ENCODE data around the gene RASL11A.
"Not testable (repeated sequence)": the region's sequence is repeated elsewhere in the genome, so short reads cannot be mapped to it uniquely, and the experiment has no call there.

The RASL11A gene, protein sequence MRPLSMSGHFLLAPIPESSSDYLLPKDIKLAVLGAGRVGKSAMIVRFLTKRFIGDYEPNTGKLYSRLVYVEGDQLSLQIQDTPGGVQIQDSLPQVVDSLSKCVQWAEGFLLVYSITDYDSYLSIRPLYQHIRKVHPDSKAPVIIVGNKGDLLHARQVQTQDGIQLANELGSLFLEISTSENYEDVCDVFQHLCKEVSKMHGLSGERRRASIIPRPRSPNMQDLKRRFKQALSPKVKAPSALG

DNA sequence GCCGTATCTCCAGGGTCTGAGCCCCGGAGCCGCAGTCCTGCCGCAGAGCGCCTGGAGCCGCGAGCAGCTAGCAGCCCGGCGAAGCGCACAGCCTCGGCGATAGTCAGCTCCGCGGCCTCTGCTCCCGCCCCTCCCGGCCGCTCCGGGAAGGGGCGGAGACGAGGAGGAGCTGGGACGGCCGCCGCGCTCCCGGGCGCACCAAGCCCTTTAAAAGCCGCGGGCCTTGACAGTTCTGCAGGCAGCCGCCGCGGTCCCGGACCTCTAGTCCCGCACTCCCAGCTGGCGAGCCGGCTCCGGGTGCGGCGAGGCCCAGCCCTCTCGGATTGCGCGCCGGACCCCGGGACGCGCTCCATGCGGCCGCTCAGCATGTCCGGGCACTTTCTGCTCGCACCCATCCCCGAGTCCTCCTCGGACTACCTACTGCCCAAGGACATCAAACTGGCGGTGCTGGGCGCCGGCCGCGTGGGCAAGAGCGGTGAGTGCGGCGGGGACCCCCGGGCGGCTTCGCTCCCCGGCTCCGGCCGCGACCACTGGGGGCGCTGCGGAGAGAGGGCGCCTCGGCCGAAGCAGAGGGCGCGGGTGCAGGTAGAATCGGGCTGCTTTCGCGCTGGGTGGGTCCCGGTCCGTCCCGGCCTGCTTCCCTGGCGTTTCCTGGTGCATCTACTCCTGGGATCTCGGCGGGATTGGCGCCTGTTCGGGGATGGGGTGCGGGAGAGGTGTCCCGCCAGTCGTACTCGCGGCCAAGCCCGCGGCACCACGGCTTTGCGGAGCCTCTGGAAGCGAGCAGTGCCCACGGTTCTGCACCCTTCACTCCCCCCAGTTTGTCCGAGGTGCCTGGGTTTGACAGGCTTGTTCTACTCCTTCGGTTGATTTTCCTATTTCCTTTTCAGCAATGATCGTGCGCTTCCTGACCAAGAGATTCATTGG, at the start of gene RASL11A:
Gene RASL11A, plus strand, starts transcription at position 237 of the 927 bp plus-strand sequence. Its CDS starts 115 bp downstream, at position 352.
- peak; percentile 55 for DNase-seq (ENCODE audit: low read depth)

DNA sequence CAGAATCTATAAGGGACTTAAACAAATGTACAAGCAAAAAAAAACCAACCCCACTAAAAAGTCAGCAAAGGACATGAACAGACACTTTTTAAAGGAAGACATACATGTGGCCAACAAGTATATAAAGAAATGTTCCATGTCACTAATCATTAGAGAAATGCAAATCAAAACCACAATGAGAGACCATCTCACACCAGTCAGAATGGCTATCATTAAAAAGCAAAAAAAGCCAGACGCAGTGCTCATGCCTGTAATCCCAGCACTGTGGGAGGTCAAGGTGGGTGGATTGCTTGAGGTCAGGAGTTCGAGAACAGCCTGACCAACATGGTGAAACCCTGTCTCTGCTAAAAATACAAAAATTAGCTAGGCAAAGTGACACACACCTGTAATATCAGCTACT, 48.5 kb upstream of the RASL11A start:
- not testable (repeated sequence) for DNase-seq (ENCODE audit: low read depth)

DNA sequence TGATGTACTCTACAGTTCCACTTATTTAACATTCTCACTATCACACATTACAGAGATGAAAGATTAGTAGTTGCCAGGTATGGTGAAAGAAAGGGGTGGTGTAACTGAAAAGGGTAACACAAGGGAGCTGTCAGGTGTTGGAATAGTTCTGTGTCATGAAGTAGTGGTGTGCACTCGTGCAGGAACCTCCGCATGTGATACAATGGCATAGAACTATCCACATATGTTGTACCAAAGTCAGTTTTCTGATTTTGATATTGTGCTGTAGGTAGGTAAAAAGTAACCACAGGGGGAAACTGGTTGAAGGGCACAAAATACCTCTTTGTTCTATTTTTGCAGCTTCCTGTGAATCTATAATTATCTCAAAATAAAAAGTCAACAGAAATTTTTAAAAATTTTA, 43.6 kb upstream of the RASL11A start:
- no peak for DNase-seq (ENCODE audit: low read depth)

DNA sequence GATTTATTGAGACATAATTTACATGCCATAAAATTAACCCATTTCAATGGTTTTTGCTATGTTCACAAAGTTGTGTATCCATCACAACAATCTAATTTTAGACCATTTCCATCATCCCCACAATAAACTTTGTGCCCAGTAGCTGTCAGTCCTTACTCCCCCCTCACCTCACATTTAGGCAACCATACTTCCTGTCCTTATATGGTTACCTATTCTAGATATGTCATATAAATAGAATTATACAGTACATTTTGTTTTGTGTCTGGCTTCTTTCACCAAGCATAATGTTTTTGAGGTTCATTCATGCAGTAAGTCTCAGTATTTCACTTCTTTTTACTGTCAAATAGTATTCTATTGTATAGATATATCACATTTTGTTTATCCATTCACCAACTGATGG, 42.5 kb upstream of the RASL11A start:
- no peak for DNase-seq (ENCODE audit: low read depth)

DNA sequence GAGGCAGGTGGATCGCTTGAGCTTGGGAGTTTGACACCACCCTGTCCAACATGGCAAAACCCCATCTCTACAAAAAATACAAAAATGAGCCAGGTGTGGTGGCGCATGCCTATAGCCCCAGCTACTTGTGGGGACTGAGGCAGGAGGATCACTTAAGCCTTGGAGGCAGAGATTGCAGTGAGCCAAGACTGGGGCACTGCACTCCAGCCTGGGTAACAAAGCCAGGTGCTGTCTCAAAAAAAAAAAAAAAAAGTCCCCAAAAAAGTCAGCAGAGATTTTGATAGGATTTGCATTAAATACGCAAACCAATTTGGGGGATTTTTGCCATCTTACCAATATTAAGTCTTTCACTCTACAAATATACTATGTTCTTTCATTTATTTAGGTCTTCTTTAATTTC, 41.0 kb upstream of the RASL11A start:
- DNase-seq (ENCODE audit: low read depth): no peak

DNA sequence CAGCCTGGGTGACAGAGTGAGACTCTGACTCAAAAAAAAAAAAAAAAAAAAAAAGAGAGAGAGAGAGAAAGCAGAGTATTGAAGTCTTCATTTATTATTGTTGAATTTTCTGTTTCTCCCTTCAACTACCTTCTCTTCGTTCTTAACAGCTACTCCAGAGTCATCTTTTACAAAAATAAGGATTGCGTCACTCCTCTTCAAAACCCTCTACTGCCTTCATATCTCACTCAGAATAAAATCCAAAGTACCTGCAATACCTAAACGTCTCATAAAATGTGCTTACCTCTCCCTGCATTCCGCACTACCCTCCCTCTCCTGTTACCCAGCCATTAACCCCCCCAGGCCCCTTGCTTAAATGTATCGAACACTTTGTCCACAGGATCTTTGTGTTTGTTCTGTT, 36.7 kb upstream of the RASL11A start:
- no peak for DNase-seq (ENCODE audit: low read depth)

DNA sequence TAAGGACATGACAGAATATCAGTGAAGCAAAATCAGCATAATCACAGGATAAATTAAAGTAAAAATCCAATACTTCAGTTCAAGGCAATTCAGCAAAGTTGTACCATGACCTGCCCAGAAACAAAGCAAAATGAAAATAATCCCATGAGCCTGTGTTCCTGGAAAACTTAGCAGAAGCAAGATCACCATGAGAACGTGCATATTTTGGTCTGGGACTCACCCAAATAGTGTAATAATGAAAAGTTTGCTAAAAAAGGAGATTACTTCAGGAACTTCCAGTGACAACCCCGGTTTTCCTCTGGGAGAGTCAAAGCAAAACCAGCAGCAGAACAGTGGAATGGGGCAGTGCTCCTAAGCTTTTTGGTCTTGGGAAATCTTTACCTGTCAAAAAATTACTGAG, 34.2 kb upstream of the RASL11A start:
- no peak for DNase-seq (ENCODE audit: low read depth)

DNA sequence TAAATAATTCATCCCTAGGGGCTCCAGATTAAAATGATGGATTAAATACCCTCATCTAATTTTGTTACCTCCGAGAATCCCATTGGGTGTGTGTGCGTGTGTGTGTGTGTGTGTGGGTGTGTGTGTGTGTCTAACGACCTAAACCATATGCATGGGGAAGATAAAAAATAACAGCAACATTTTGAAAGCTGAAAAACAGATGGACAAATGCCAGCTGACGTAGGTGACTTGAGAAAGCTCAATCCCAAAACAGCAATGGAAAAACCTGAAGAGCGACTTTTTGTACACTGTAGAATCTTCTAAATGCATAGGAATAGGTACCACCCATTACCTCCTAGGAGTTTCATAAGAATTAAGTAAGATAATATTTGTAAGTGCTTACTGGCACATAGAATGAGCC, 27.9 kb upstream of the RASL11A start:
- DNase-seq (ENCODE audit: low read depth): no peak

DNA sequence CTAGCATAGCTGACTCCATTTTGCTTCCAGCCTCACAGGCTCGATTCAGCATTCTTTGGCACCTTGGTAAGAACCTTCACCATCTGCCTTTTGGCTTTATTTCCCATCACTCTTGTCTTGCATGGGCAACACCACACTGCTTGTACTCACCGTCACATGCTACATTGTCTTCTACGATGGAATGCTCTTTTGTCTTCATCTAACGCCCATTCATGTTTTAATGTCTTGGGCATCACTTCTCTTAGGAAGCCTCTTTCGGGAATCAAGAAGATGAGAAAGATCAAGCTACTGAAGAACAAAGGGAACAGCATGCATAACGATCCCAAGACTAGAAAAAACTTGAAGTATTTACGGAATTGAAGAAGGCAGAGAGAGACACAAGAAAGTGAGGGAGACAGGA, 25.0 kb upstream of the RASL11A start:
- no peak for DNase-seq (ENCODE audit: low read depth)

DNA sequence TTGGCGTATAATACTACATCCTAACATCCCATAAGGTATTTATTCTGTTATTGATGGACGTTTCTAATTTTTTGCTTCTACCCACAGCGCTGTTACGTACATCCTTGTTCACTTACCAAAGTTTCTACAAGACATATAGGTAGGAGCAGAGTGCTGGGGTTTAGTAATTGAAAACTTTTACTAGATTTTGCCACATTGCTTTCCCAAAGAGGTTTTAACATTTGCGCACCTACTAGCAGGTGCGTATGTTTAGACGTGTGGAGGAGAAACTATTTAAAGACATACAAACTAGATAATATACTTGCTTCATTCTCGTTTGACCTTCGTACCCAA, 19.8 kb upstream of the RASL11A start:
- no peak for DNase-seq (ENCODE audit: low read depth)

DNA sequence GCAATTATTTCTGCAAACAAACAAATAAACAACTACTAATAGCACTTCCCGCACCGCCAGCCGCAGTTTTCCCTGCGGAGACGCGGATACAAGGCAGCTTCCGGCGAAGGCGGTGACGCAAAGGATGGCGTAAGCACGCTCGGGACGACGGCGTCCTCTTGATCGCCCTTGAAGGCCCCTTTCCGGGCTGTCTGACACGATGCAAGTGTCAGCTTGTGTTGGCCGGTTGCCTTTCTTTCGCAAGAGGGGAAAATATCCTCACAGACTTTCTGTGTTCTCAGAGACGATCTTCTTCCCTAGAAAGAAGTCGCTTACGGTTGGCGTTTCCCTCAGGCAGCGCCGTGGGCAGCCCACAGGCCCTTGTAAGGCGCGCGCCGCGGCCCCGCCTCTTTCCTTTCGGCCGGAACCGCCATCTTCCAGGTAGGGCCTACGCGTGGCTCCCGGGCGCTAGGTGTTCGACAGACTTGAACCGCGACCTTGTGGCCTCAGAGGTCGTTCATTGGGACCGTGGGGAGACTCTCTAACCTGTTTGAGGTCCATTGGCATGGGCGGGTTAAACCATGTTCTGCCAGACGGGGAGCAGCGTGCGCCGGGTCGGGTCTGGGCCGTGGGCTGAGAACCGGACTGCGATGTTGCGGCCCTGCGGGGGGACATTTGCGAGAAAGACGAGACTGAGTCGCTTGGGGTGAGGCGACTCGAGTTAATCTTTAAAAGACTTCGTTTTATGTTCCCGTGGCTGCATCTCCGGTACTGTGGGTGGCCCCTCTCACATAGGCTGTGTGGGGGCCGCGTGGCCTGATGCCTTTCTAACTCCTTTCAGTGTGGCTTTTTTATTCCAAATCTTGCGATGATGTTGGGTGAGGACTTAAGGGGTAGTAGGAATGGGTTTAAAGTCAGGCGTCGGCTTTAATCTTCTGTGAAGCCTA, 19.2 kb upstream of the RASL11A start, which contains the start of gene RPL21:
Gene RPL21, plus strand, starts transcription at position 393 of the 926 bp plus-strand sequence. CDS start 2,219 bp downstream, outside the sequence.
- peak; percentile 80 for DNase-seq (ENCODE audit: low read depth)

DNA sequence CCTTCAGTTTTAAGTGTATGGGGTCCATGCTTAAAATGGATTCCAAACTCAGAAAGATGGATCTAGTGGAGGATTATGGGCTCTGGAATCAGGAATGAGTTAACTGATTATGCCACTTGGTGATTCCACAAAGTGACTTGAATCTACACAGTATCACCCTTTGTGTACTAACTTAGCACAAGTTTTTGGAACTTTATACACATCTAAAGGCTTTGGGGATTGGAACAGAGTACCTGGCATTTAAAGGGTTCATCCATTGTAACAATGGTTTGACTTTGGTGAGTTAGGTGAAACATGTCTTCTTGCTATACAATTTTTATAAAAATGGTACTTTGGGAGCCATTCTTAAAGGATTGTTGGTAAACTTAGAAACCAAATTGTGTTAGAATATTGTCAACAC, 18.2 kb upstream of the RASL11A start:
- no peak for DNase-seq (ENCODE audit: low read depth)

DNA sequence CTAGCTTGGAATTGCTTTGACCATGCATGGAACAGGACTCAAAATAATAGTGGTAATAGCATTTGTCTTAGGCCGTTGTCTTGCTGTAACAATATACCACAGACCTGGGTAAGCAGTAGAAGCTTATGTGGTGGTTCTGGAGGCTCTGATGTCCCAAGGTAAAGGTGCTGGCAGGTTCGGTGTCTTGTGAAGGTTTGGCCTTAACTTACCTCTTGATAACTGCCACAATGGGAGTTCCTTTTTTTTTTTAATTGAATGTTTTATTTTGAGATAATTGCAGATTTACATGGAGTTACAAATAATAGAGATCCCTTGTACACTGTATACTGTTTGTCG, 13.4 kb upstream of the RASL11A start:
- DNase-seq (ENCODE audit: low read depth): no peak

DNA sequence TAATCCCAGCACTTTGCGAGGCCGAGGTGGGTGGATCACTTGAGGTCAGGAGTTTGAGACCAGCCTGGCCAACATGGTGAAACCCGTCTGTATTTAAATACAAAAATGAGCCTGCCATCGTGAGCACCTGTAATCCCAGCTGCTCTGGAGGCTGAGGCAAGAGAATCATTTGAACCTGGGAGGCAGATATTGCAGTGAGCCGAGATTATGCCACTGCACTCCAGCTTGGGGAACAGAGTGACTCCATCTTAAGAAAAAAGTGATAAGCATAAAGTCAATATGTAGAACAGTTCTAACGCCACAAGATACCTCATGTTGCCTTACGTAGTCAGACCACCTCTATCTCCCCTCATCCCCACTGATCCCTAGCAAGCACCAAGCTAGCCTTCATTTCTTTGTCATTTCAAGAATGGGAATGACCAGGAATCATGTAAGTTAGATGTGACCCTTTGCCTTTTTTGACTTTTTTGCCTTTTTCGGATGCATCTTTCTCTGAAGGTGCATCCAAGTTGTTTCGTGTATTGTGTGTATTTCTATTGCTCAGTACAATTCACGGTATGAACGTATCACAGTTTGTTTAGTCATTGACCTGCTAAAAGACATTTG, 12.9 kb upstream of the RASL11A start:
- DNase-seq (ENCODE audit: low read depth): no peak

DNA sequence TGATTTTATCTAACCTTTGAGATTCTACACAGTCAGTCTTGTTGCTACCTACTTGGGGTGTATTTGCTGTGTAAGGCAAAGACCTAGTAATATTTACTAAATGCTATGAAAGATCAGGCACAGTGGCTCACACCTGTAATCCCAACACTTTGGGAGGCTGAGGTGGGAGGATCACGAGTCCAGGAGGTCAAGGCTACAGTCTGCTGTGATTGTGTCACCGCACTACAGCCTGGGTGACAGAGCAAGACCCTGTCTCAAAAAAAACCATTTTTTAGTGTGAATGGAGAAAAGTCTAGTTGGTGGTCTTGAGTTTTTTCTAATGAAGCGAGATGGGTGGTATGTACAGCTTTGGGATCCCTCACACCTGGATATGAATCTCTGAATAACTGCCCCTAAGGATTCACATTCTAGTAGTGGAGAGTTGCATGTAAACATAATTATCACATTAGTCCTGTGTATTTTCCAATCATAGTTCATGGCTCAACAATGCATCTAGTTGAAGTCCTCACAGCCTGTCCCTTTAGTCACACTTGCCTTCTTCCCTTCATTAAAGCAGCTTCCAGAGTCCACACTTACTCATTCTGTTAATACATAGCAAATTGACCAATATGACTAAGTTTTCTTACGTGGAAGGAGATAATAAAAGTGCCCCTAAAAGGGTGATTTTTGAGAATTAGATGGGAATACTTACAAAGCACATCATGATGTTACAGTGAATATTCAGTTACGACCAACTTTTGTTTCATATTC, 11.8 kb upstream of the RASL11A start:
- no peak for DNase-seq (ENCODE audit: low read depth)

DNA sequence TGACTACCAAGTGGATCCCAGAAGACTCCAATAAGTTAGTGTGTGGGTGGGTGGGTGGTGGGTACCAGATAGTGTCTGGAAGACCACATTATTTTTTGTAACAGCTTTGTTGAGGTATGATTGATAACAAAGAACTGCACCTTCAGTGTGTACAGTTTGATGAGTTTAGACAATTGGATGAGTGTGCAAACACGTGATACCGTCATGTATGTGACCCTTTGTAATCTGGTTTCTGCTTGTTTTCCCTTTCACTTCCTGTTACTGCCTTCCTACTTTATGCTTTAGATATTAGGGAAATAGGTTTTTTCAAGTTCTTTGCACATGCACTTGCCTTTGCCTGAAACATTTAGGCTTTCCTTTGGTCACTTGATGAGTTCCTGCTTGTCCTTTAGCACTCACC, 10.8 kb upstream of the RASL11A start:
- DNase-seq (ENCODE audit: low read depth): no peak

DNA sequence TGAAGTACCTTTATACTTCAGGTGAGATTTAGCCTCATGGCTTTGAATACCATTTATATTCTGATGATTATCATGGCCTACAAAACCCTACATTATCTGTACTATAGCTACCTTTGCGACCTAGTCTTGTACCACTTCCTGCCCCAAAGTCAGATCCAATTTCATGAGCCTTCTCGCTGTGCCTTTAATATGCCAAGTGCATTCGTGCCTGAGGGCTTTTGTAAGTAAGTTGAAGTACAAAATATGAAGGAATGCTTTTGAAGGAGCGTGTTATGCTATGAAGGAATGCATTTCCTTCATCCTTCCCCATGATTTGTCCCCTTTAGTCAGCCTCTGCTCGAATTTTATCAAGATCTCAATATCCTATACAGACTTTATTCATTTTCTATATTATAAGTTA, 9.2 kb upstream of the RASL11A start:
- no peak for DNase-seq (ENCODE audit: low read depth)

DNA sequence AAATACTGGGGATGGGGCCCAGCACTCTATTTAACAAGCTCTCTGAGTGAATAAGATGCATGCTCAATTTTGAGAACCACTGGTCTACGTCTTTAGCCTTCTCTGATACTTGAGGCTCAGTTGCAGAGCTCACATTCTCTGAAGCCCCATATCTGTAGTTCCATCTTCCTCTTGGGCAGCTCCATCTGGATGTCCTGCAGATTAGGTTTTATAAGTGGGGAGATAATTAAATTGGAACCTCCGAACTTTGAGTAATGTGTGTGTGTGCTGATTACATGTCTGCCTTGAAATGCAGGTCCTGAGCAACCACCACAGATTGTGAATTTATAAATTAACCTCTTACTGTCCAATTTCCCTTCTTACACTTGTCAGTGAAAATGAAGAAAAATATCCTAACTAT, 7.2 kb upstream of the RASL11A start:
- DNase-seq (ENCODE audit: low read depth): no peak

DNA sequence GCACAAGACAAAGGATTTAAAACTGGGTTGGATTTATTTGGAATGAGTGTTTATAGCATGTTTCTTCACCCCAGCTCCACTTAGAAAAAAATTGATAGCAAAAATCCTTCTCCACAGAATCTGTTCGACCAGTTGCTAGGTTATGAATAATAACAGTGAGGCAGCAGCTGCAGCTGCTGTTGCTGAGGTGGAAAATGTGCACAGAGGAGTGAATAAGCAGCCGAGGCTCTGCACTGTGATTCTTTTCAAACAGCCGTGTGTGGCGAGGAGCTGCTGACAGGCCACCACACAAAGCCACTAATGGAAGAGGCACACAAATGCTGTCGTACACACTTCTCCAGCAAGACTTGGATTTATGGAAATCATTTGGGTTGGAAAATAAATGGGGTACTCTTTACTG, 6.4 kb upstream of the RASL11A start:
- DNase-seq (ENCODE audit: low read depth): no peak

DNA sequence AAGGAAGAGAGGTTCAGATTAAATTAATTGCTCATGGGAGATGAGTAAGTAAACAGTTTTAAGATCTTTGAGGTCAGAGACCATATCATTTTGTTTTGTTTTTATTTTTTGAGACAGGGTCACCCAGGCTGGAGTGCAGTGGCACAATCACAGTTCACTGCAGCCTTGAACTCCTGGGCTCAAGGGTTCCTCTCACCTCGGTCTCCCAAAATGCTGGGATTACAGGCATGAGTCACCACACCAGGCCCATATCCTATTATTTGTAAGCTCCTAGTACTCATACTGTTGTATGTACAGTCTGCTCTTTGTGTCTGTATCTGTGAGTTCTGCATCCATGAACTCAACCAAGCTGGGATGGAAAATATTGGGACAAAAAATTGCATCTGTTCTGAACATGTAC, 6.0 kb upstream of the RASL11A start:
- DNase-seq (ENCODE audit: low read depth): no peak

DNA sequence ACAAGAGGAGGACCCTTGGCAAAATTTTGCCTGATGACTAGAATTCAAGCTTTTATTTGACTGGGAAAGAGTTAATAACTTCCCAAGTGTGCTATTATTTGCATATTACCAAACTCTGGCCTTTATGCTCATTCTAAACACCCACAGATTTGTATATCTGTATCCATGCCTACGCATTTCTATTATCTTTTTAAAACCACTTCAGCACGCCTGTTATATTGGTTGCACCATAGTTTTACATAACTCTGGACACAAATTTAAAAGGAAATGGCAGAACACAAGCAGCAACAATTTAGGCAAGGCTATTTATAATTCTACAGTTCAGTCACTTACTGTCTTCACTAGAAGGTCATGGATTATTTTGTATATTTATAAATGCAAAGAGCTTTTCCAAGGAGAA, 3.7 kb upstream of the RASL11A start:
- DNase-seq (ENCODE audit: low read depth): no peak
